WTC11 (cell line): ENCODE results near the gene BGN. TPM values are rescaled to one million over a fixed set of nuclear protein-coding genes. Genes with fewer than 3 reads are reported as not detected.

Experiments
- ATAC-seq: fragments of 200-7000 bp; cut with Tn5 transposase; 2 replicates; pipeline ENCODE4 v1.10.0; 2021; ENCODE audit warnings: mild to moderate bottlenecking, moderate library complexity
- CTCF ChIA-PET: fragments of 300-600 bp; sonication (Branson Sonifier 250); formaldehyde crosslinking; loops from one replicate; lab custom pipeline; 2021; ENCODE audit warnings: antibody characterized with exemption; lab: Charles Lee
- POLR2A ChIA-PET: fragments of 350-600 bp; sonication (Branson Sonifier 250); formaldehyde crosslinking; loops from one replicate; lab custom pipeline; 2021; ENCODE audit warnings: antibody characterized with exemption; lab: Charles Lee
- DNase-seq: peaks from one replicate; pipeline ENCODE4 v3.0.0; 2021; ENCODE audit warnings: low spot score
- H3K27ac Mint-ChIP-seq: 2 replicates; pipeline ENCODE4 v1.8.0; 2021; ENCODE audit warnings: mixed read lengths
- H3K27me3 Mint-ChIP-seq: 2 replicates; pipeline ENCODE4 v1.8.0; 2021; ENCODE audit warnings: low read depth, mild to moderate bottlenecking, moderate library complexity, mixed read lengths
- H3K36me3 Mint-ChIP-seq: 2 replicates; pipeline ENCODE4 v1.8.0; 2021; ENCODE audit warnings: mixed read lengths
- H3K4me1 Mint-ChIP-seq: 2 replicates; pipeline ENCODE4 v1.8.0; 2022; ENCODE audit warnings: mixed read lengths
- H3K4me3 Mint-ChIP-seq: 2 replicates; pipeline ENCODE4 v1.8.0; 2021; ENCODE audit warnings: mild to moderate bottlenecking, moderate library complexity, mixed read lengths
- H3K9me3 Mint-ChIP-seq: 2 replicates; pipeline ENCODE4 v1.8.0; 2021; ENCODE audit warnings: mixed read lengths
- ATF1 ChIP-seq: sonication (generic); formaldehyde crosslinking; IDR thresholded peaks from 2 replicates; pipeline ENCODE4 v1.8.1; 2023; ENCODE audit warnings: mild to moderate bottlenecking, moderate library complexity, missing genetic modification reagents
- ESRRA ChIP-seq: sonication (generic); formaldehyde crosslinking; IDR thresholded peaks from 2 replicates; pipeline ENCODE4 v1.8.1; 2022; ENCODE audit warnings: mild to moderate bottlenecking, missing genetic modification reagents, borderline replicate concordance
- GRHL2 ChIP-seq: fragments of 250-450 bp; sonication (Bioruptor Pico); IDR thresholded peaks from 2 replicates; pipeline ENCODE4 v1.8.0; 2022; ENCODE audit warnings: mild to moderate bottlenecking, moderate library complexity; ENCODE audit not compliant: insufficient replicate concordance, severe bottlenecking
- IRF2 ChIP-seq: sonication (generic); formaldehyde crosslinking; IDR thresholded peaks from 2 replicates; pipeline ENCODE4 v1.8.0; 2022; ENCODE audit warnings: low read depth, missing genetic modification reagents, borderline replicate concordance
- NFATC4 ChIP-seq: fragments of 250-450 bp; sonication (Bioruptor Pico); IDR thresholded peaks from 2 replicates; pipeline ENCODE4 v1.9.0; 2021; ENCODE audit warnings: mild to moderate bottlenecking
- NFYB ChIP-seq: sonication (generic); formaldehyde crosslinking; conservative IDR thresholded peaks from 2 replicates; pipeline ENCODE4 v1.8.0; 2022; ENCODE audit warnings: low read depth, missing genetic modification reagents
- RELA ChIP-seq: sonication (generic); formaldehyde crosslinking; IDR thresholded peaks from 2 replicates; pipeline ENCODE4 v1.8.1; 2022; ENCODE audit warnings: missing genetic modification reagents, mild to moderate bottlenecking, borderline replicate concordance
- RORB ChIP-seq: fragments of 250-450 bp; sonication (Bioruptor Pico); IDR thresholded peaks from 2 replicates; pipeline ENCODE4 v1.9.0; 2021; ENCODE audit warnings: mild to moderate bottlenecking
- SMAD3 ChIP-seq: sonication (generic); formaldehyde crosslinking; IDR thresholded peaks from 2 replicates; pipeline ENCODE4 v1.8.0; 2022; ENCODE audit warnings: missing genetic modification reagents, mild to moderate bottlenecking, borderline replicate concordance
- ZBTB21 ChIP-seq: sonication (generic); formaldehyde crosslinking; IDR thresholded peaks from 2 replicates; pipeline ENCODE4 v1.8.1; 2023; ENCODE audit warnings: mild to moderate bottlenecking, missing genetic modification reagents, borderline replicate concordance
- ZNF121 ChIP-seq: sonication (generic); formaldehyde crosslinking; IDR thresholded peaks from 2 replicates; pipeline ENCODE4 v1.8.0; 2023; ENCODE audit warnings: missing genetic modification reagents
- ZNF219 ChIP-seq: sonication (generic); formaldehyde crosslinking; IDR thresholded peaks from 2 replicates; pipeline ENCODE4 v1.8.0; 2023; ENCODE audit warnings: missing genetic modification reagents, mild to moderate bottlenecking, borderline replicate concordance
- ZNF263 ChIP-seq: sonication (generic); formaldehyde crosslinking; IDR thresholded peaks from 2 replicates; pipeline ENCODE4 v1.8.1; 2022; ENCODE audit warnings: low read depth, mild to moderate bottlenecking, moderate library complexity, missing genetic modification reagents
- ZNF317 ChIP-seq: sonication (generic); formaldehyde crosslinking; IDR thresholded peaks from 2 replicates; pipeline ENCODE4 v1.8.1; 2023; ENCODE audit warnings: low read depth, mild to moderate bottlenecking, moderate library complexity, missing genetic modification reagents, borderline replicate concordance
- total RNA-seq: library from RNA; stranded (reverse); gene quantifications from 3 replicates; pipeline ENCODE4 v1.2.3, GENCODE V29; 2021
- TF ChIP-seq, protein P1 (sequence below): sonication (generic); formaldehyde crosslinking; IDR thresholded peaks from 2 replicates; pipeline ENCODE4 v1.8.1; 2023; ENCODE audit warnings: mild to moderate bottlenecking, missing genetic modification reagents, moderate library complexity
- TF ChIP-seq, protein P2 (sequence below): fragments of 250-450 bp; sonication (Bioruptor Pico); IDR thresholded peaks from 2 replicates; pipeline ENCODE4 v2.1.2; 2022; ENCODE audit warnings: mild to moderate bottlenecking, moderate library complexity
- TF ChIP-seq, protein P3 (sequence below): fragments of 250-450 bp; sonication (Bioruptor Pico); IDR thresholded peaks from 2 replicates; pipeline ENCODE4 v1.9.0; 2021; ENCODE audit warnings: mild to moderate bottlenecking
- TF ChIP-seq, protein P4 (sequence below): fragments of 250-450 bp; sonication (Bioruptor Pico); IDR thresholded peaks from 2 replicates; pipeline ENCODE4 v1.9.0; 2021; ENCODE audit warnings: mild to moderate bottlenecking, borderline replicate concordance
- TF ChIP-seq, protein P5 (sequence below): fragments of 250-450 bp; sonication (Bioruptor Pico); IDR thresholded peaks from 2 replicates; pipeline ENCODE4 v1.9.0; 2021; ENCODE audit warnings: moderate library complexity, mild to moderate bottlenecking, inconsistent platforms, borderline replicate concordance
- TF ChIP-seq, protein P6 (sequence below): sonication (generic); formaldehyde crosslinking; IDR thresholded peaks from 2 replicates; pipeline ENCODE4 v1.8.1; 2023; ENCODE audit warnings: mild to moderate bottlenecking, missing genetic modification reagents, moderate library complexity
- TF ChIP-seq, protein P7 (sequence below): sonication (generic); formaldehyde crosslinking; IDR thresholded peaks from 2 replicates; pipeline ENCODE4 v1.8.1; 2022; ENCODE audit warnings: low read depth, missing genetic modification reagents, borderline replicate concordance

Gene BGN
- total RNA-seq, 1 experiment from 2014 or later: 1.8 TPM

DNA sequence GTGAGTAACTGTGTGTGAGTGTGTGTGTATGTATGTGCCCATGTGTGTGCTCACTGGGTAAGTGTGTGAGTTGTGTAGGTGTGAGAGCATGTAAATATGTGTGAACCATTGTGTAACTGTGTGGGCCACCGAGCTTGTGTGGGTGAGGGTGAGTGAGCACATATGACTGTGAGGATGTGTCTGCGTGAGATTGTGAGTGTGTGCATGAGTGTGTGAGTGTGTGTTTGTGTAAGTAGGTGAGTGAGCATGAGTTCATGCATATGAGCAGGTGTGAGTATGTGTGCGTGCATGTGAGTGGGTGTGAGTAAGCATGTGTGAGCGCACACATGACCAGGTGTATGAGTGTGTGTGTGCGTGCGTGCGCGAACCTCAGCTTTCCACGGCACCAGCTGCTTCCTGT lies 21.3 kb downstream of the BGN start:
- Mint-ChIP-seq H3K4me3 (peak overlapping the region; percentile 6), H3K27me3 (peaks cover 37% of the 10 kb centered on the region)
- POLR2A ChIA-PET: no interaction called here

DNA sequence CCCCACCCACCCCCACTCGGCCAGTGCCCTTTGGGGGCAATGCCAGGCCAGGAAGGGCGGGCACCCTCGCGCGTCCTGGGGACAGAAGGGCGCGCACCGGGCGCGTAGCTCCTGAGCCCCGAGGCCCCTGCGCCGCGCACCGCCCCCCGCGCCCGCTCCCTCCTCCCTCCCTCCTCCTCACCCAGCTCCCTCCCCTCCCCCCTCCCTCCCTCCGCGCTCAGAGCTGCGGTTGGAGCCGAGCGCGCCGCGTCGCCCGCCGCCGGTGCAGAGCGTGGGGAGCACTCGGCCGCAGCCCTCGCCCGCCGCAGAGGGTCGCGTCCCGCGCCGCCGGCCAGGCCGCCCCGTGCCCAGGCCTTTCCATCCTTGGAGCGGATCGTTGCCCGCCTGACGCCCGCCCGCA lies 22.6 kb downstream of the BGN start, which contains the start of gene ATP2B3:
ATP2B3 (plus strand) TSS at position 220 of the 400 bp plus-strand sequence. CDS start 18,606 bp downstream, outside the sequence.
- POLR2A ChIA-PET: no interaction called here
- Mint-ChIP-seq H3K27me3 (peaks cover 37% of the 10 kb centered on the region), H3K4me1 (0 out of 2 replicates have a peak, but pooled peaks cover 3% of the 10 kb centered on the region), H3K4me3 (peak within 1 kb of the TSS; percentile 73), H3K36me3 (no peaks in the 10 kb centered on the region), H3K9me3 (no peaks in the 10 kb centered on the region), H3K27ac (no peak within 1 kb of the TSS)
- CTCF ChIA-PET: interaction anchor here (0.6 to 4.0 kb wide), 6 partner anchors 10 to 191 kb away, joined by 4 to 15 read pairs (median 6); partner anchors contain the start of gene HAUS7
- ATAC-seq: no peak; the same call in 1 of the 2 replicates
- DNase-seq: no peak
- no peak for TF ChIP-seq GRHL2 (CRISPR knock-in tag)
- TF ChIP-seq, protein P1, sequence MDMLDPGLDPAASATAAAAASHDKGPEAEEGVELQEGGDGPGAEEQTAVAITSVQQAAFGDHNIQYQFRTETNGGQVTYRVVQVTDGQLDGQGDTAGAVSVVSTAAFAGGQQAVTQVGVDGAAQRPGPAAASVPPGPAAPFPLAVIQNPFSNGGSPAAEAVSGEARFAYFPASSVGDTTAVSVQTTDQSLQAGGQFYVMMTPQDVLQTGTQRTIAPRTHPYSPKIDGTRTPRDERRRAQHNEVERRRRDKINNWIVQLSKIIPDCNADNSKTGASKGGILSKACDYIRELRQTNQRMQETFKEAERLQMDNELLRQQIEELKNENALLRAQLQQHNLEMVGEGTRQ (CRISPR knock-in tag): no peak
- TF ChIP-seq ZNF317 (CRISPR knock-in tag): no peak
- TF ChIP-seq, protein P2, sequence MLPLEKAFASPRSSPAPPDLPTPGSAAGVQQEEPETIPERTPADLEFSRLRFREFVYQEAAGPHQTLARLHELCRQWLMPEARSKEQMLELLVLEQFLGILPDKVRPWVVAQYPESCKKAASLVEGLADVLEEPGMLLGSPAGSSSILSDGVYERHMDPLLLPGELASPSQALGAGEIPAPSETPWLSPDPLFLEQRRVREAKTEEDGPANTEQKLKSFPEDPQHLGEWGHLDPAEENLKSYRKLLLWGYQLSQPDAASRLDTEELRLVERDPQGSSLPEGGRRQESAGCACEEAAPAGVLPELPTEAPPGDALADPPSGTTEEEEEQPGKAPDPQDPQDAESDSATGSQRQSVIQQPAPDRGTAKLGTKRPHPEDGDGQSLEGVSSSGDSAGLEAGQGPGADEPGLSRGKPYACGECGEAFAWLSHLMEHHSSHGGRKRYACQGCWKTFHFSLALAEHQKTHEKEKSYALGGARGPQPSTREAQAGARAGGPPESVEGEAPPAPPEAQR (CRISPR knock-in tag): no peak
- no peak for TF ChIP-seq NFATC4 (CRISPR knock-in tag)
- no peak for TF ChIP-seq SMAD3 (CRISPR knock-in tag)
- no peak for TF ChIP-seq ATF1 (CRISPR knock-in tag)
- TF ChIP-seq, protein P3, sequence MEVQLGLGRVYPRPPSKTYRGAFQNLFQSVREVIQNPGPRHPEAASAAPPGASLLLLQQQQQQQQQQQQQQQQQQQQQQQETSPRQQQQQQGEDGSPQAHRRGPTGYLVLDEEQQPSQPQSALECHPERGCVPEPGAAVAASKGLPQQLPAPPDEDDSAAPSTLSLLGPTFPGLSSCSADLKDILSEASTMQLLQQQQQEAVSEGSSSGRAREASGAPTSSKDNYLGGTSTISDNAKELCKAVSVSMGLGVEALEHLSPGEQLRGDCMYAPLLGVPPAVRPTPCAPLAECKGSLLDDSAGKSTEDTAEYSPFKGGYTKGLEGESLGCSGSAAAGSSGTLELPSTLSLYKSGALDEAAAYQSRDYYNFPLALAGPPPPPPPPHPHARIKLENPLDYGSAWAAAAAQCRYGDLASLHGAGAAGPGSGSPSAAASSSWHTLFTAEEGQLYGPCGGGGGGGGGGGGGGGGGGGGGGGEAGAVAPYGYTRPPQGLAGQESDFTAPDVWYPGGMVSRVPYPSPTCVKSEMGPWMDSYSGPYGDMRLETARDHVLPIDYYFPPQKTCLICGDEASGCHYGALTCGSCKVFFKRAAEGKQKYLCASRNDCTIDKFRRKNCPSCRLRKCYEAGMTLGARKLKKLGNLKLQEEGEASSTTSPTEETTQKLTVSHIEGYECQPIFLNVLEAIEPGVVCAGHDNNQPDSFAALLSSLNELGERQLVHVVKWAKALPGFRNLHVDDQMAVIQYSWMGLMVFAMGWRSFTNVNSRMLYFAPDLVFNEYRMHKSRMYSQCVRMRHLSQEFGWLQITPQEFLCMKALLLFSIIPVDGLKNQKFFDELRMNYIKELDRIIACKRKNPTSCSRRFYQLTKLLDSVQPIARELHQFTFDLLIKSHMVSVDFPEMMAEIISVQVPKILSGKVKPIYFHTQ: no peak
- TF ChIP-seq, protein P4, sequence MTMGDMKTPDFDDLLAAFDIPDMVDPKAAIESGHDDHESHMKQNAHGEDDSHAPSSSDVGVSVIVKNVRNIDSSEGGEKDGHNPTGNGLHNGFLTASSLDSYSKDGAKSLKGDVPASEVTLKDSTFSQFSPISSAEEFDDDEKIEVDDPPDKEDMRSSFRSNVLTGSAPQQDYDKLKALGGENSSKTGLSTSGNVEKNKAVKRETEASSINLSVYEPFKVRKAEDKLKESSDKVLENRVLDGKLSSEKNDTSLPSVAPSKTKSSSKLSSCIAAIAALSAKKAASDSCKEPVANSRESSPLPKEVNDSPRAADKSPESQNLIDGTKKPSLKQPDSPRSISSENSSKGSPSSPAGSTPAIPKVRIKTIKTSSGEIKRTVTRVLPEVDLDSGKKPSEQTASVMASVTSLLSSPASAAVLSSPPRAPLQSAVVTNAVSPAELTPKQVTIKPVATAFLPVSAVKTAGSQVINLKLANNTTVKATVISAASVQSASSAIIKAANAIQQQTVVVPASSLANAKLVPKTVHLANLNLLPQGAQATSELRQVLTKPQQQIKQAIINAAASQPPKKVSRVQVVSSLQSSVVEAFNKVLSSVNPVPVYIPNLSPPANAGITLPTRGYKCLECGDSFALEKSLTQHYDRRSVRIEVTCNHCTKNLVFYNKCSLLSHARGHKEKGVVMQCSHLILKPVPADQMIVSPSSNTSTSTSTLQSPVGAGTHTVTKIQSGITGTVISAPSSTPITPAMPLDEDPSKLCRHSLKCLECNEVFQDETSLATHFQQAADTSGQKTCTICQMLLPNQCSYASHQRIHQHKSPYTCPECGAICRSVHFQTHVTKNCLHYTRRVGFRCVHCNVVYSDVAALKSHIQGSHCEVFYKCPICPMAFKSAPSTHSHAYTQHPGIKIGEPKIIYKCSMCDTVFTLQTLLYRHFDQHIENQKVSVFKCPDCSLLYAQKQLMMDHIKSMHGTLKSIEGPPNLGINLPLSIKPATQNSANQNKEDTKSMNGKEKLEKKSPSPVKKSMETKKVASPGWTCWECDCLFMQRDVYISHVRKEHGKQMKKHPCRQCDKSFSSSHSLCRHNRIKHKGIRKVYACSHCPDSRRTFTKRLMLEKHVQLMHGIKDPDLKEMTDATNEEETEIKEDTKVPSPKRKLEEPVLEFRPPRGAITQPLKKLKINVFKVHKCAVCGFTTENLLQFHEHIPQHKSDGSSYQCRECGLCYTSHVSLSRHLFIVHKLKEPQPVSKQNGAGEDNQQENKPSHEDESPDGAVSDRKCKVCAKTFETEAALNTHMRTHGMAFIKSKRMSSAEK (CRISPR knock-in tag): no peak
- TF ChIP-seq ZNF121 (CRISPR knock-in tag): no peak
- TF ChIP-seq RORB: no peak

More for the DNA sequence above, 21.3 kb downstream of the BGN start:
- no peaks in the 10 kb centered on the region for H3K9me3 Mint-ChIP-seq
- TF ChIP-seq, protein P1 (CRISPR knock-in tag): no peak
- TF ChIP-seq, protein P5, sequence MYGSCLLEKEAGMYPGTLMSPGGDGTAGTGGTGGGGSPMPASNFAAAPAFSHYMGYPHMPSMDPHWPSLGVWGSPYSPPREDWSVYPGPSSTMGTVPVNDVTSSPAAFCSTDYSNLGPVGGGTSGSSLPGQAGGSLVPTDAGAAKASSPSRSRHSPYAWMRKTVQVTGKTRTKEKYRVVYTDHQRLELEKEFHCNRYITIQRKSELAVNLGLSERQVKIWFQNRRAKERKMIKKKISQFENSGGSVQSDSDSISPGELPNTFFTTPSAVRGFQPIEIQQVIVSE (CRISPR knock-in tag): no peak
- TF ChIP-seq ZBTB21 (CRISPR knock-in tag): no peak
- no peak for TF ChIP-seq ZNF263
- no peak for TF ChIP-seq ESRRA (CRISPR knock-in tag)
- TF ChIP-seq ZNF317 (CRISPR knock-in tag): no peak
- TF ChIP-seq NFYB: no peak
- TF ChIP-seq, protein P6, sequence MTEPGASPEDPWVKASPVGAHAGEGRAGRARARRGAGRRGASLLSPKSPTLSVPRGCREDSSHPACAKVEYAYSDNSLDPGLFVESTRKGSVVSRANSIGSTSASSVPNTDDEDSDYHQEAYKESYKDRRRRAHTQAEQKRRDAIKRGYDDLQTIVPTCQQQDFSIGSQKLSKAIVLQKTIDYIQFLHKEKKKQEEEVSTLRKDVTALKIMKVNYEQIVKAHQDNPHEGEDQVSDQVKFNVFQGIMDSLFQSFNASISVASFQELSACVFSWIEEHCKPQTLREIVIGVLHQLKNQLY: no peak
- TF ChIP-seq ATF1 (CRISPR knock-in tag): no peak
- TF ChIP-seq, protein P7, sequence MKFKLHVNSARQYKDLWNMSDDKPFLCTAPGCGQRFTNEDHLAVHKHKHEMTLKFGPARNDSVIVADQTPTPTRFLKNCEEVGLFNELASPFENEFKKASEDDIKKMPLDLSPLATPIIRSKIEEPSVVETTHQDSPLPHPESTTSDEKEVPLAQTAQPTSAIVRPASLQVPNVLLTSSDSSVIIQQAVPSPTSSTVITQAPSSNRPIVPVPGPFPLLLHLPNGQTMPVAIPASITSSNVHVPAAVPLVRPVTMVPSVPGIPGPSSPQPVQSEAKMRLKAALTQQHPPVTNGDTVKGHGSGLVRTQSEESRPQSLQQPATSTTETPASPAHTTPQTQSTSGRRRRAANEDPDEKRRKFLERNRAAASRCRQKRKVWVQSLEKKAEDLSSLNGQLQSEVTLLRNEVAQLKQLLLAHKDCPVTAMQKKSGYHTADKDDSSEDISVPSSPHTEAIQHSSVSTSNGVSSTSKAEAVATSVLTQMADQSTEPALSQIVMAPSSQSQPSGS: no peak
- no peak for TF ChIP-seq RELA
- no peak for TF ChIP-seq ZNF219 (CRISPR knock-in tag)
- TF ChIP-seq IRF2 (CRISPR knock-in tag): no peak
- TF ChIP-seq, all 79 proteins: peak for 0
- DNase-seq (no peak), ATAC-seq (no peak)
- H3K27ac Mint-ChIP-seq: no peak overlapping the region
- CTCF ChIA-PET: interaction anchor here (1.1 to 4.0 kb wide), 5 partner anchors 9 to 153 kb away, joined by 3 to 15 read pairs (median 5); partner anchors contain the start of gene HAUS7
- H3K36me3 Mint-ChIP-seq: no peaks in the 10 kb centered on the region
- H3K4me1 Mint-ChIP-seq: 0 out of 2 replicates have a peak, but pooled peaks cover 5% of the 10 kb centered on the region
